HG02943 (cell line): ENCODE data around the gene FER.

Source experiments
- ATAC-seq: cut with Tn5 transposase; IDR thresholded peaks from one replicate; pipeline ENCODE4 v1.9.1; 2021; ENCODE audit warnings: mild to moderate bottlenecking, low read depth, moderate library complexity; ENCODE audit not compliant: unreplicated experiment

The FER gene

DNA sequence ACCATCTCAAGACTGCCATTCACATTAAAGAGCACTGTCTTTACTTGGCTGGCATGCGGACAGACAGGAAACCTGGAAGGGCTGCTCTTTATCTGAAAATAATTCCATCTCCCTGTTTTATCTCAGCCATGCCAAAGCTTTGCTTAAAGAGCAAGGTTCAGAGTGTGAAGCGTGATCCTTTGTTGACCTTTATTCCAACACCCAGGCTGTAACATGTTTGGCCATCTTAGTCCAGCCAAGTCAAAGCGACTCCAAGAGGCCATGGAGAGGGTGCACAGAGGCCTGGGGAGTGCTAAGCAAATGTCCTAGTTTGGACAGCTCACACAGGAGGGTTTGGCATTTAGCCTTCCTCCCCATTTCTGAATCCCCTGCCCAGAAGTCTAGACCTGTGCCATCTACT lies 467.3 kb downstream of the FER start:
- ATAC-seq, result no peak

- no peak for ATAC-seq
Measured at GRCh38 chr5:109218818-109219217, 471.1 kb downstream of the FER start.

GRCh38 chr5:109223531-109223930 lies 475.8 kb downstream of the FER start:
- ATAC-seq, result no peak

DNA sequence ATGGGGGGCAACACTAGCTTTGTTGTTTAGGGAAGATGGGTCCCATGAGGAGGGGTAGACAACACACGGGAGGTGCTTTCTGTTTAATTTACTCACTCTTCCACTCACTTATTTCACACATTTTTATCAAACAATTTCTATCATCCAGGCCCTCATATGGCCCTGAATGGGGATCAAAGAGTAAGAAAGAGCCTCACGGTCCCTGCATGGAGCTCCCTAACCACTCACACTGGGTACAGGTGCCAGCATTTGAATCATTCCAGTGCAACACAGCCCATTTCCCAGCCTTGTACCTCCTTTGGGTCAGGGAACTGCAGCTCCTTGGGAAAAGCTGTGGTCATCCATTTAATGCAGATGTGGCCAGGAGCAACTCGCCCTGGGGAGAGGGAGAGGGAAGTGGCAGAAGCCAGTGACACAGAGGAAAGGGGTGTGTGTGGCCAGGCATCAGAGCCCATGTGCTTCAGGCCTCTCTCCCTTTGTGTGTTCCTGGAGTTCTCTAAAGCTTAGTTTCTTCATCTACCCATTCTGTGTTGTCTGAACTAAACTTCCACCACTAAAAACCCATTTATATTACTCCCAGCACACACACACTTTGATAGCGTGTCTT lies 476.7 kb downstream of the FER start:
- ATAC-seq, result no peak

GRCh38 chr5:109225716-109226625 lies 478.3 kb downstream of the FER start:
- ATAC-seq, result no peak

- ATAC-seq, result no peak
Measured at GRCh38 chr5:109230369-109230768, 482.7 kb downstream of the FER start.

DNA sequence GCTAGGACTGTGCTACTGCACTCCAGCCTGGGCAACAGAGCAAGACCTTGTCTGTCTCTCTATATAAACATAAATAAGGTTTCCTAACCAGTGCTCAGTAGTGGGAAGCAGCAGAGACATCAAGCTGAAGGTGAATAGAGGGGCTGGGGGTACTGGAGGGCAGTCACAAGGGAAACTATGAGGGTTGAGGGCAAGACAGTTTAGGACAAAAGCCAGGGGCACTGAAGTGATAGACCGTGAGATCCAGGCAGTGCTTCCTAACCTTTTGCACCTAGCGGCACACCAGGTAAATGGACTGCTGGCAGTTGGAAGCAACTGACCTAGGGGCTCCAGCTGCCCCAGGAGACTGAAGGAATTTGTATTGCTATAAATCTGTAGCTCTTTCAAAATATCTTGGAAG lies 483.6 kb downstream of the FER start:
- no peak for ATAC-seq

DNA sequence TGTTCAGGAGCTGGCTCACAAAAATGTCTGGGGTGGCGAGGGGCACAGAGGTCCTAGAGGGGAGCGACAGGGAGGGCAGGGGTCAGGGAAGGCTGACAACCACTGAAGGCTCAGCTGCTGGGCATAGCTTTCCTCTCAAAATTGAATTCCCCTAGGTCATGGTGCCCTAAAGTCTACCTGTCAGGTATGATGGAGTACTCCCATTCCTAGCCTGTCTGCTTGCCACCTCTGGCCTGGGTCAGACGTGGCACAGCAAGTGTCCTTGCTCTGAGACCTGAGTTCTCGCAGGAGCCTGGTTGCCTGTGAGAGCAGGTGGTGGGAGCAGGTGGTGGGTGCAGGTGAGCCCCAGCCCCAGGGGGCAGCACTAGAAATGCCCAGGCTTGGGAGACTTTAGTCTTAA lies 486.7 kb downstream of the FER start:
- ATAC-seq, result no peak

- no peak for ATAC-seq
Measured at GRCh38 chr5:109239456-109239855, 491.8 kb downstream of the FER start.

DNA sequence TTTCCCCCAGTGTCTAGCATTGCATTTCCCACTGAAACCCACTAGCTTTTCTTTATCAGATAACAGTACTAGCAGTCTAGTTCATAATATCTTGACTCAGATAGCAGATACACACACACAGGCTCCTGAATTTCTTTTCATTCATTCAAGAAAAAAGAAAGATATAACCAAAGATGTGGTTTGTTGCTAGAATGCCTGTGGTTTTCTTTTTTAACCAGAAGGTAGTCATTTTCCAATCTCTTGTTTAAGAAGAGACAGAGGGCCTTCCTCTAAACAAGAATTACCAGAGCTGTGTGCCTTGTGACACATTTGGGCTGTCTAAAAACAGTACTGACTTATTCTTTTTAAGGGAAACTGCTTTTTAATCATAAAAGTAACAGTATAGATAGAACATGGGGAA lies 494.8 kb downstream of the FER start:
- no peak for ATAC-seq

DNA sequence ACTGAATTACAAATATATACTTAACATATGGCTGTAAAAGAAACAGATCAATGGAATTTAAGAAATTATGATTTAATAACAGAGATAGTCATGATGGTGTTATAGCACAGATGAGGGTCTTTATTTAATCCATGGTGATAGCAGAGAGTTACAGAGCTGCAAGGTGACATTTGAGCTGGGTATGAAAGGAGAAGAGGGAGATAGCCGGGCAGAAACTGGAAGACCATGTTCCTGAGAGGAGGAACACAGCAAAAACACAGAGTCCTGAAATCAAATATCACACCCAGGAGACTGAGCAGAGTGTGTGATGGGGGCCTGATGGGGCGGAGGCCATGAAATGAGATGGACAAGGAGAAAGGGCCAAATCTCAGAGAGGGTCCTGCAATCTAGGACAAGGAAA lies 498.7 kb downstream of the FER start:
- ATAC-seq, result no peak
